H1 (cell line): ENCODE measurements around the gene VEPH1. TPM values are rescaled to one million over a fixed set of nuclear protein-coding genes. Genes with fewer than 3 reads are reported as not detected.

Source experiments
- CBX8 ChIP-seq: fragments of 300-800, 300-1000 bp; sonication (generic); IDR thresholded peaks from 2 replicates; pipeline ENCODE4 v1.7.1; 2016; ENCODE audit warnings: low read depth, low read length, borderline replicate concordance
- EP300 ChIP-seq, 2 experiments: IDR thresholded peaks; 1 replicate in 1 of 2; 2 replicates in 1 of 2; pipeline ENCODE4 v1.6.1; 2011 to 2012; ENCODE audit warnings: low read depth in 2 of 2, low read length in 2 of 2, mild to moderate bottlenecking in 2 of 2, borderline replicate concordance in 1 of 2, inconsistent platforms in 1 of 2, moderate library complexity in 1 of 2
- FOSL1 ChIP-seq: IDR thresholded peaks from 2 replicates; pipeline ENCODE4 v1.6.1; 2011; ENCODE audit warnings: mild to moderate bottlenecking, low read depth, low read length, moderate library complexity; ENCODE audit not compliant: insufficient read depth
- KDM1A ChIP-seq: fragments of 200-600, 300-600 bp; sonication (generic); IDR thresholded peaks from 2 replicates; pipeline ENCODE4 v1.7.1; 2016; ENCODE audit warnings: mild to moderate bottlenecking, low read length, borderline replicate concordance
- POLR2A ChIP-seq, 2 experiments: IDR thresholded peaks; 1 replicate in 1 of 2; 2 replicates in 1 of 2; pipeline ENCODE4 v1.6.1; 2011; ENCODE audit warnings: low read depth in 2 of 2, low read length in 2 of 2, mild to moderate bottlenecking in 2 of 2; ENCODE audit errors: control extremely low read depth in 1 of 2
- RBBP5 ChIP-seq: IDR thresholded peaks from 2 replicates; pipeline ENCODE4 v1.7.1; 2012; ENCODE audit warnings: low read depth, mild to moderate bottlenecking, inconsistent platforms, low read length, moderate library complexity, borderline replicate concordance
- TCF12 ChIP-seq: IDR thresholded peaks from 2 replicates; pipeline ENCODE4 v1.6.1; 2011; ENCODE audit warnings: low read depth, mild to moderate bottlenecking, low read length
- TEAD4 ChIP-seq: IDR thresholded peaks from 2 replicates; pipeline ENCODE4 v1.6.1; 2012; ENCODE audit warnings: low read depth, low read length, inconsistent platforms, mixed read lengths
- polyA plus RNA-seq, 7 experiments: library from polyadenylated mRNA; depleted of rRNA in 3 of 7; stranded (reverse) in 5 of 7; unstranded in 2 of 7; fragments of >200 nt in 5 of 7; fragments of 200-250 nt in 2 of 7; gene quantifications; 1 replicate in 5 of 7; 2 replicates in 1 of 7; 4 replicates in 1 of 7; pipeline versions ENCODE4 v1.2.1 to v1.2.3, GENCODE V29; 2011 to 2013; ENCODE audit warnings: missing spikeins in 2 of 7, mixed read lengths in 2 of 7
- total RNA-seq: library from RNA; stranded (reverse); fragmentation: NEBNext Ultra II Directional; extraction: Animal tissue kit (Norgen Biotek cat#: 25700); gene quantifications from 2 replicates; pipeline ENCODE4 v1.2.1, GENCODE V29; 2021
- TF ChIP-seq, protein P1 (sequence below): IDR thresholded peaks from 2 replicates; pipeline ENCODE4 v1.6.1; 2012; ENCODE audit warnings: low read length, inconsistent platforms

Gene VEPH1
- total and polyA plus RNA-seq, 2 of the 8 experiments (the other 6 are each of a cell fraction or from before 2014, with no cell fraction given): 12.0 to 18.3 TPM

DNA sequence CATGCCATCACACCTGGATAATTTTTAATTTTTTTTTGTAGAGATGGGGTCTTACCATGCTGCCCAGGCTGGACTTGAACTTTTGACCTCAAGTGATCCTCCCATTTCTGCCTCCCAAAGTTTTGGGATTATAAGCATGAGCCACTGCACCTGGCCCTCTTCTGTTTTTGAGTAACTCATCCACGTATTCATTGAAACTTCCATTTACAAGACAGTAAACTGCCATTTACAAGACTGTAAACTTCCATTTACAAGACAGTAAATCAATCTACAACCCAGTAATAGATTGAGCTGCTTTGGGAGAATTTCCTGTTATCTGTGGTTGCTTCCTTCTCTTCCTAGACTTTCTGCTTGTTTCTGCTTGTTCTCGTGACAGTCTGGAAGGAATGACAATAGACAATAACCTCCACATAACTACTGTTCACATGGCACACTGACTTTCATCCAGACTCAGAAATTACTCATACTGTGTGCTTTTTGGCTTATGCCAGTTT lies 228.5 kb downstream of the VEPH1 start (continued):
- TF ChIP-seq EP300 (IDR thresholded peaks at IDR 0.05; ENCODE audit: borderline replicate concordance in 1 of 2, low read depth in 2 of 2, low read length in 2 of 2) (peak in 1 of 2 experiments; percentile 76; a peak in 1 of 3 replicates), KDM1A (peak; percentile 88), TEAD4 (no peak), FOSL1 (no peak), POLR2A (IDR thresholded peaks at IDR 0.05; ENCODE audit: control extremely low read depth in 1 of 2, low read depth in 2 of 2, low read length in 2 of 2) (no peak), RBBP5 (no peak), TCF12 (0 out of 2 replicates have a peak, but pooled peaks have one; percentile 64), CBX8 (no peak)
- TF ChIP-seq, protein P1, sequence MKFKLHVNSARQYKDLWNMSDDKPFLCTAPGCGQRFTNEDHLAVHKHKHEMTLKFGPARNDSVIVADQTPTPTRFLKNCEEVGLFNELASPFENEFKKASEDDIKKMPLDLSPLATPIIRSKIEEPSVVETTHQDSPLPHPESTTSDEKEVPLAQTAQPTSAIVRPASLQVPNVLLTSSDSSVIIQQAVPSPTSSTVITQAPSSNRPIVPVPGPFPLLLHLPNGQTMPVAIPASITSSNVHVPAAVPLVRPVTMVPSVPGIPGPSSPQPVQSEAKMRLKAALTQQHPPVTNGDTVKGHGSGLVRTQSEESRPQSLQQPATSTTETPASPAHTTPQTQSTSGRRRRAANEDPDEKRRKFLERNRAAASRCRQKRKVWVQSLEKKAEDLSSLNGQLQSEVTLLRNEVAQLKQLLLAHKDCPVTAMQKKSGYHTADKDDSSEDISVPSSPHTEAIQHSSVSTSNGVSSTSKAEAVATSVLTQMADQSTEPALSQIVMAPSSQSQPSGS: no peak
